Keratinocyte (primary cell): ENCODE measurements around the gene CHSY1. TPM values are rescaled to one million over a fixed set of nuclear protein-coding genes. Genes with fewer than 3 reads are reported as not detected.

Source experiments
- polyA plus RNA-seq, 5 experiments: library from polyadenylated mRNA; depleted of rRNA in 3 of 5; stranded (reverse) in 3 of 5; stranded (forward) in 1 of 5; unstranded in 1 of 5; fragments of >200 nt; gene quantifications; 1 replicate in 1 of 5; 2 replicates in 3 of 5; 3 replicates in 1 of 5; pipeline versions ENCODE4 v1.2.1 to v1.2.3, GENCODE V29; 2011 to 2012; ENCODE audit warnings: missing spikeins in 2 of 5, low read depth in 1 of 5, low replicate concordance in 1 of 5

Gene CHSY1
- polyA plus RNA-seq, 1 donor (not counting 4 experiments of a cell fraction or from before 2014, with no cell fraction given) = 27.0 TPM

Other genes with a start within 250 kb of the CHSY1 start
- gene SELENOS, start 25.4 kb upstream of the CHSY1 start, polyA plus RNA-seq = 56.3 to 82.2 TPM (median 76.8 TPM) in 3 replicates
- 44.3 to 106 TPM (median 82.6 TPM) in 3 replicates for gene SNRPA1, start 43.2 kb upstream of the CHSY1 start, polyA plus RNA-seq
- 3.1 to 4.4 TPM (median 3.5 TPM) in 3 replicates for gene PCSK6, start 237.7 kb upstream of the CHSY1 start, polyA plus RNA-seq